GM10266 (cell line): ENCODE results near the gene HIF1AN.
"Not testable (repeated sequence)": the region's sequence is repeated elsewhere in the genome, so short reads cannot be mapped to it uniquely, and the experiment has no call there.

Experiments
- DNase-seq: peaks from one replicate; pipeline ENCODE4 v3.0.0; 2012; ENCODE audit errors: extremely low spot score
- CTCF ChIP-seq: IDR thresholded peaks from 2 replicates; pipeline ENCODE4 v1.5.1; 2012; ENCODE audit warnings: mild to moderate bottlenecking, low read depth; ENCODE audit not compliant: control insufficient read depth, insufficient read depth; ENCODE audit errors: missing control alignments

Gene HIF1AN

DNA sequence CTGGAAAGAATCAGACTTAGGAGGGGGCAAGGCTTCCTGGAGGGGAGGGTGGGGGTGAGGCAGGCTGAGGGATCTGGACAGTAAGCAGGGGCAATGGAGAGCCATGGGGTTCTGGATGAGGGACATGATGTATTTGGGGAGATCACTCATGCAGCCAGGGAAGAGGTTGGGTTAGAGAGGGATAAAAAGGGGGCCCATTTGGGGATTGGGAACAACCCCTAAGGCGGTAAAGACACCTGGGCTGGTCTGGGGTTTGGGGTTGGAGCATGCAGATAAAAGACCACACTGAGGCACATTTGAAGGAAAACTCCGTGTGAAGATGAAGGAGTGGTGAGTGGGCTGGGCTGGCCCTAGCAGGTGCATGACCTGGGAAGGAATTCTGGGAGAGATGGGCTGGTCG, 30.8 kb downstream of the HIF1AN start:
- no peak for TF ChIP-seq CTCF
- no peak for DNase-seq

DNA sequence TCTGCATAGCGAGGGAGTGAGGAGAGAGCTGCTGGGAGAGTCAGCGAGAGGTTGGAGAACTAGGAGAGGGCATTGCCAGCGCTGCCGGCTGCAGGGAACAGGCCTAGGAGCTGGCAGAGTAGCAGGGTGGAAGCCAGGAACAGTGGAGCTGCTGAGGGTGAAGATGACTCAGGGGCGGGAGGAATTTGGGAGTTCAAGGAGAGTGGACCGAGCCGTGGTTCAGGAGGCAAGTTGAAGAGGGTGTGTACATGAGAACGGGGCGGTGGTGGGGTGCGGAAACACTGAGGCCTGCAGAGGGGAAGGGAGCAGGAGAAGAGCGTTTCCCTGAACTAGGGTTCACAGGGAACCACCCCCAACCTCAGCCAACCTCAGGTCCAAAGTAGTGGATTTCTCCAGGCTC, 31.5 kb downstream of the HIF1AN start:
- TF ChIP-seq CTCF: no peak

DNA sequence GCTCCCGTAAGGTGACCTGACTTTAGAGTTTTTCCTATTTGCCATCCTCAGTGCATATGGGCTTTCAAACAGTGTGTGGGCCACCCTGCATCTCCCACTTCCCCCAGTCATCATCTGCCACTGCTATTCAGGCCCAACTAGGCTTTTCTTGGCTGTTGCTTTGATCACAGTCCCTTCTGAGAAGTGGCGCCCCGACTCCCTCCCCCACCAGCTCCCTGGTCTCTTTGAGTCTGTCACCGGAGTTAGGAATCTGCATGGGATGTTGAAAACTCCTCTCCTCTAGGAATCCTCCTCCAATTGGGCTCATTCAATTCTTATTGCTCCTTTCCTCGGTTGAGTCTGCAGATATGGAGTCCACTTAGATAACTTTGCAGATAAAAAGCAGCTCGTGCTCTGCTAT, 32.1 kb downstream of the HIF1AN start:
- DNase-seq: no peak
- no peak for TF ChIP-seq CTCF

More for the DNA sequence above, 31.5 kb downstream of the HIF1AN start:
- DNase-seq: no peak

DNA sequence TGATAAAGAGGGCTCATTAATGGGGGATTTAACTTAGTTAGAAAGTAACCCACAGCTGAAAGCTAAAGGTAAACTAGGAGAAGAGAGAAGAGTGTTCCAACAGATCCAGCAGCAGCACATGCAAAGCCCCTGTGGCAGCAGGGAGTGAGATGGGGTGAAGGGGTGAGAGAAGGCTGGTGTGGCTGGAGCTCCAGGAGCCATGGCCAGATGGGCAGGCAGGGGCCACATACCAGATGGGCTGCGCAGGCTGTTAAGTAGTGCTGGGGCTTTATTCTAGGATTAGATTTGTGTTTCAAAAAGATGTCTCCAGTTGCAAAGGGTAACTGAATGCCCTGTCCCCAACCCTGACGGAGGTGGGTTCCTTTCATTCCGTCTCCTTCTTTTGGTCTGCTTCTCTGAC, 33.2 kb downstream of the HIF1AN start:
- DNase-seq: no peak
- TF ChIP-seq CTCF: no peak

DNA sequence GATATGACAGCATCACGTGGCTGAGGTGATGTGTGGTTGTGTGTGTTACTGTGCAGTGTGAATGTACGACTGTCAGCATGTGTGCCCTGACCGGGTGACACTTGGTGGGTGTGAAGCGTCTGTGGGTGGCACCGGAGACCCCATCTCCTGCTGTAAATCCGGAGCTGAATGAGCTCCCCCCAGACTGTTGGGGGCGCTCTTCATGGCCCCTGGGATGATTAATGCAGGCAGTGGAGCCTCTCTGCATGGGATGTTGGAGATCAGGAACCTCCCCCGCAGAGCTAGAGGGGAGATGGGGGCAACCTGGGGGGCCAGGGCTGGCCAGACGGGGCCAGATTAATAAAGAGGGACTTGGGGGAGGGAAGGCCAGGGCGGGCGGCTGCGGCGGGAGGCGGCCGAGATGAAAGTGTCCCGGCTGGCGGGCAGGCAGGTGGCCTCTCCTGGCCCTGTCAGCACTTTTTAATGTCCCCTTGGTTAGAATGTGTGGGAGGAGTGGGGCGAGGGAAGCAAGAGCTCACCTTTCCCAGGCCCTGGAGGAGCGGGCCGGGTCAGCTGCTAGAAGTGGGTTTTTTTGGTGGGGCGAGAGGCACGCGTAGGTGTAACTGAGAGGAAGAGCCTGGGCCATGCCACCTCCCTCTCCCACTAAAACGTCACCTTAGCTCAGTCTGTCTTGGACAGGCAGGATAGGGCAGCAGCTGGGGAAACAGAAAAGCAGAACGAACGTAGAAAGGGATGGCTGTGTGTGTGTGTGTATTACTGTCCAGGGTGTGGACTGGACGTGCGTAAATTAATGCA, 34.1 kb downstream of the HIF1AN start:
- no peak for DNase-seq
- TF ChIP-seq CTCF: peak; percentile 24

- TF ChIP-seq CTCF: no peak
- DNase-seq: no peak
These were observed 34.8 kb downstream of the HIF1AN start for GRCh38 chr10:100570506-100570905.

DNA sequence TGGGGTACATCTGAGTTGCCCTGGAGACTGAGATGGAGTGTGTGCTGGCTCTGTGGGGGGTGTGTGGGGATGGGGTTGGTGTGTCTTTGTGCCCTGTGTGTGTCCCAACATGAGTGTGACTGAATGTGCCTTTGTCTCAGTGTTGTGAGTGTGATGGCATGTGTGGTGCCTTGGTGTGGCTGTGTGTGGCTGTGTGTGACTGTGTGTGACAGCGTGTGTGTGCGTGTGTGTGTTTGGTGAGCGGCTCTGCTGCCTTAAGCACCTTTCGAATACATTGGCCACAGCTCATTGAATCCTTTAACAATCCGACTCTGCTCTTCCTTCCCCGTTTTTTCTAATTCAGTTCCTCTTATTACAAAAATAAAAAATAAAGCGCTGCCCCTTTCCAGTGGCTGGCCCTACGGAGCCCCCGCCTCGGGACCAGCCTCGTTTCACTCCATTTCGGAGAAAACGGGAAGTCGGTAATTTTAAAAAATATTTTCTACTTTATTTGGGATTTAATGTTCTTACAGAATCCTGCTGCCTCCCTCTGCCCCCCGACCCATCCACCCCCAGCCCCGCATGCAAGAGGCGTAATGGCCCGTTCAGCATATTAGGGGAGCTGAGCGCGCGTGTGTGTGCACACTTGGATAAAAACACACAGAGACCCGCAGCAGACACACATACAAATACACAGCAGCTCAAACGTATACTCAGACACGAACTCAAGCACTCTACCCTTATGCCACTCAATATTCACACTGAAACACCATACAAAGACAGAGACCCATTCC, 35.5 kb downstream of the HIF1AN start:
- no peak for DNase-seq
- TF ChIP-seq CTCF: no peak

DNA sequence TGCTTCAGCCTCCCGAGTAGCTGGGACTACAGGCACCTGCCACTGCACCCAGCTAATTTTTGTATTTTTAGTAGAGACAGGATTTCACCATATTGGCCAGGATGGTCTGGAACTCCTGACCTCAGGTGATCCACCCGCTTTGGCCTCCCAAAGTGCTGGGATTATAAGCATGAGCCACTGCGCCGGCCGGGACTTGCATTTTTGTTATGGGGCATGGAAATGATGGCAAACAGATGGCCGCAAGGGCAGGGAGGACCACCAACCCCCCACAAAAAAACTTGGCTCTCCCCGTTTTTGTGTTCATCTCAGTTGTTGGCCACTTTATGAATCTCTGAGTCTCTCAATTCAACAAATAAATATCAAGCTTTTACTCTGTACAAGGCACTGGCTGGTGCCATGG, 39.4 kb downstream of the HIF1AN start:
- DNase-seq: not testable (repeated sequence)
